Keratinocyte (primary cell): ENCODE measurements around the gene ADGRG6. TPM values are rescaled to one million over a fixed set of nuclear protein-coding genes. Genes with fewer than 3 reads are reported as not detected.

Source experiments
- DNase-seq: peaks from one replicate; pipeline ENCODE4 v3.0.0-alpha.2; 2011; ENCODE audit warnings: low read depth, missing footprints, low spot score
- FAIRE-seq: peaks from 2 replicates; lab custom pipeline; 2011; peaks lifted over from hg19 to GRCh38; lab: Jason Lieb, UNC
- H2AFZ ChIP-seq: 2 replicates; pipeline ENCODE4 v1.6.0; 2012; ENCODE audit warnings: low read length, control low read depth, inconsistent platforms; ENCODE audit not compliant: control insufficient read depth
- H3K27ac ChIP-seq: 2 replicates; pipeline ENCODE4 v1.5.1; 2011; ENCODE audit warnings: low read length; ENCODE audit not compliant: control insufficient read depth, insufficient read depth
- H3K27me3 ChIP-seq: 3 replicates; pipeline ENCODE4 v1.6.0; 2011; ENCODE audit warnings: low read length; ENCODE audit not compliant: control insufficient read depth, insufficient read depth; ENCODE audit errors: extremely low read depth
- H3K36me3 ChIP-seq, 2 experiments: 2 replicates in 1 of 2; 3 replicates in 1 of 2; pipeline ENCODE4 v1.5.1; 2011; ENCODE audit warnings: low read length in 2 of 2, mild to moderate bottlenecking in 1 of 2; ENCODE audit not compliant: control insufficient read depth in 2 of 2, insufficient read depth in 2 of 2; ENCODE audit errors: extremely low read depth in 1 of 2
- H3K4me1 ChIP-seq: 3 replicates; pipeline ENCODE4 v1.5.1; 2011; ENCODE audit warnings: low read length; ENCODE audit not compliant: control insufficient read depth, insufficient read depth; ENCODE audit errors: extremely low read depth
- H3K4me2 ChIP-seq: 3 replicates; pipeline ENCODE4 v1.6.0; 2011; ENCODE audit warnings: low read depth, low read length; ENCODE audit not compliant: control insufficient read depth, insufficient read depth; ENCODE audit errors: extremely low read depth
- H3K4me3 ChIP-seq, 3 experiments: fragments of 200-600 bp in 1 of 3; sonication (generic) in 1 of 3; 2 replicates in 2 of 3; 3 replicates in 1 of 3; pipeline ENCODE4 v1.5.1; 2011 to 2016; ENCODE audit warnings: low read length in 3 of 3, mild to moderate bottlenecking in 3 of 3, control low read depth in 2 of 3, inconsistent platforms in 1 of 3, low read depth in 1 of 3, mixed read lengths in 1 of 3, mixed run types in 1 of 3, moderate library complexity in 1 of 3; ENCODE audit not compliant: control insufficient read depth in 2 of 3, insufficient read depth in 2 of 3; ENCODE audit errors: extremely low read depth in 1 of 3
- H3K79me2 ChIP-seq: 2 replicates; pipeline ENCODE4 v1.6.0; 2012; ENCODE audit warnings: low read length; ENCODE audit not compliant: control insufficient read depth, insufficient read depth
- H3K9ac ChIP-seq: 3 replicates; pipeline ENCODE4 v1.6.0; 2011; ENCODE audit warnings: low read length; ENCODE audit not compliant: control insufficient read depth, insufficient read depth; ENCODE audit errors: extremely low read depth
- H3K9me1 ChIP-seq: 3 replicates; pipeline ENCODE4 v1.6.0; 2011; ENCODE audit warnings: low read length; ENCODE audit not compliant: control insufficient read depth, insufficient read depth; ENCODE audit errors: extremely low read depth
- H3K9me3 ChIP-seq: 2 replicates; pipeline ENCODE4 v1.5.1; 2012; ENCODE audit warnings: low read depth, low read length; ENCODE audit not compliant: control insufficient read depth
- H4K20me1 ChIP-seq: 3 replicates; pipeline ENCODE4 v1.6.0; 2011; ENCODE audit warnings: low read length; ENCODE audit not compliant: control insufficient read depth, insufficient read depth; ENCODE audit errors: extremely low read depth
- CTCF ChIP-seq, 3 experiments: IDR thresholded peaks in 1 of 3; conservative IDR thresholded peaks in 1 of 3; optimal IDR thresholded peaks in 1 of 3; 2 replicates in 2 of 3; 3 replicates in 1 of 3; pipeline versions ENCODE3 to v1.5.1; 2011; ENCODE audit warnings: low read length in 3 of 3, mild to moderate bottlenecking in 3 of 3, moderate library complexity in 2 of 3, control low read depth in 1 of 3, inconsistent platforms in 1 of 3; ENCODE audit not compliant: insufficient read depth in 2 of 3; ENCODE audit errors: extremely low read depth in 1 of 3
- EZH2 ChIP-seq: IDR thresholded peaks from one replicate; pipeline ENCODE4 v1.6.1; 2012; ENCODE audit warnings: inconsistent platforms, mild to moderate bottlenecking, low read length, moderate library complexity
- dilution Hi-C: fragments of 300-500 bp; cut with MboI; formaldehyde crosslinking; loops from one replicate; pipeline ENCODE4 v1.7.0; 2020; ENCODE audit warnings: low sequenced_read_pairs; ENCODE audit not compliant: extremely low pct_ligation_motif_present
- polyA plus RNA-seq, 5 experiments: library from polyadenylated mRNA; depleted of rRNA in 3 of 5; stranded (reverse) in 3 of 5; stranded (forward) in 1 of 5; unstranded in 1 of 5; fragments of >200 nt; gene quantifications; 1 replicate in 1 of 5; 2 replicates in 3 of 5; 3 replicates in 1 of 5; pipeline versions ENCODE4 v1.2.1 to v1.2.3, GENCODE V29; 2011 to 2012; ENCODE audit warnings: missing spikeins in 2 of 5, low read depth in 1 of 5, low replicate concordance in 1 of 5

Gene ADGRG6
- polyA plus RNA-seq, 1 donor (not counting 4 experiments of a cell fraction or from before 2014, with no cell fraction given), result 20.1 TPM

- Histone ChIP-seq H3K79me2 (no peaks in the 10 kb centered on the region), H2AFZ (no peak overlapping the region), H3K9me1 (no peaks in the 10 kb centered on the region), H4K20me1 (no peaks in the 10 kb centered on the region), H3K36me3 (no peaks in the 10 kb centered on the region), H3K27me3 (no peaks in the 10 kb centered on the region), H3K4me2 (no peak overlapping the region), H3K4me3 (no peak overlapping the region), H3K9me3 (no peaks in the 10 kb centered on the region), H3K27ac (no peak overlapping the region), H3K4me1 (peaks cover 7% of the 10 kb centered on the region), H3K9ac (no peak overlapping the region)
- no peak for TF ChIP-seq EZH2
- TF ChIP-seq CTCF (optimal IDR thresholded peaks at IDR 0.05 in 1 of 3, IDR thresholded peaks at IDR 0.05 in 1 of 3, conservative IDR thresholded peaks at IDR 0.05 in 1 of 3; ENCODE audit: extremely low read depth in 1 of 3, insufficient read depth in 2 of 3, low read length in 3 of 3), result no peak
- FAIRE-seq (no peak), DNase-seq (no peak)
- dilution Hi-C loops, result no loop called here
Measured at GRCh38 chr6:142386657-142387056, 84.8 kb downstream of the ADGRG6 start.

- DNase-seq (no peak), FAIRE-seq (peak; percentile 70)
- Histone ChIP-seq H3K4me2 (no peak overlapping the region), H4K20me1 (no peaks in the 10 kb centered on the region), H3K9me3 (no peaks in the 10 kb centered on the region), H3K79me2 (no peaks in the 10 kb centered on the region), H3K27me3 (no peaks in the 10 kb centered on the region), H3K9ac (no peak overlapping the region), H3K4me1 (peaks cover 7% of the 10 kb centered on the region), H3K9me1 (no peaks in the 10 kb centered on the region), H3K27ac (no peak overlapping the region), H2AFZ (no peak overlapping the region), H3K36me3 (no peaks in the 10 kb centered on the region), H3K4me3 (no peak overlapping the region)
- dilution Hi-C loops, result no loop called here
- TF ChIP-seq CTCF (optimal IDR thresholded peaks at IDR 0.05 in 1 of 3, IDR thresholded peaks at IDR 0.05 in 1 of 3, conservative IDR thresholded peaks at IDR 0.05 in 1 of 3; ENCODE audit: extremely low read depth in 1 of 3, insufficient read depth in 2 of 3, low read length in 3 of 3), result peak in 2 of 3 experiments; percentile 47 to 54
- no peak for TF ChIP-seq EZH2
Measured at GRCh38 chr6:142387997-142388815, 86.4 kb downstream of the ADGRG6 start.
